Nucleus accumbens (tissue), 56 donors: ENCODE results near the gene PRKG1.
"Not testable (repeated sequence)": the region's sequence is repeated elsewhere in the genome, so short reads cannot be mapped to it uniquely, and the experiment has no call there.

Experiments
- DNase-seq, 56 donors: peaks; one replicate each; lab custom pipeline; 2025; lab: John Stamatoyannopoulos, UW

PRKG1 gene

GRCh38 chr10:51999096-51999495, 924.8 kb downstream of the PRKG1 start:
- no peak for DNase-seq

- no peak for DNase-seq
Observed at GRCh38 chr10:52004342-52004949, 930.2 kb downstream of the PRKG1 start.

- no peak for DNase-seq
Observed at GRCh38 chr10:52007091-52007490, 932.8 kb downstream of the PRKG1 start.

GRCh38 chr10:52011118-52011517, 936.8 kb downstream of the PRKG1 start:
- no peak for DNase-seq

- no peak for DNase-seq
Observed at GRCh38 chr10:52019077-52019555, 944.8 kb downstream of the PRKG1 start.

- DNase-seq = no peak
Observed at GRCh38 chr10:52019656-52020055, 945.4 kb downstream of the PRKG1 start.

GRCh38 chr10:52020173-52020572, 945.9 kb downstream of the PRKG1 start:
- no peak for DNase-seq

- no peak for DNase-seq
Observed at GRCh38 chr10:52020702-52021101, 946.4 kb downstream of the PRKG1 start.

GRCh38 chr10:52027055-52027705, 952.9 kb downstream of the PRKG1 start:
- no peak for DNase-seq

GRCh38 chr10:52028523-52028858, 954.2 kb downstream of the PRKG1 start:
- no peak for DNase-seq

GRCh38 chr10:52029628-52030027, 955.3 kb downstream of the PRKG1 start:
- no peak for DNase-seq

- no peak for DNase-seq
Observed at GRCh38 chr10:52030051-52030790, 955.9 kb downstream of the PRKG1 start.

- DNase-seq = no peak
Observed at GRCh38 chr10:52030975-52031374, 956.7 kb downstream of the PRKG1 start.

- DNase-seq = no peak
Observed at GRCh38 chr10:52031771-52032170, 957.5 kb downstream of the PRKG1 start.

- DNase-seq = no peak
Observed at GRCh38 chr10:52032681-52033629, 958.7 kb downstream of the PRKG1 start.

GRCh38 chr10:52039002-52039793, 964.9 kb downstream of the PRKG1 start:
- not testable (repeated sequence) for DNase-seq

- DNase-seq = no peak
Observed at GRCh38 chr10:52040486-52040885, 966.2 kb downstream of the PRKG1 start.

GRCh38 chr10:52043811-52044210, 969.5 kb downstream of the PRKG1 start:
- DNase-seq = no peak

GRCh38 chr10:52048051-52048450, 973.8 kb downstream of the PRKG1 start:
- DNase-seq = no peak
